ENCODE measurements around the gene TUBA1C. TPM values are rescaled to one million over a fixed set of nuclear protein-coding genes. Genes with fewer than 3 reads are reported as not detected.

TUBA1C gene
- polyA plus RNA-seq: 41.4 TPM

DNA sequence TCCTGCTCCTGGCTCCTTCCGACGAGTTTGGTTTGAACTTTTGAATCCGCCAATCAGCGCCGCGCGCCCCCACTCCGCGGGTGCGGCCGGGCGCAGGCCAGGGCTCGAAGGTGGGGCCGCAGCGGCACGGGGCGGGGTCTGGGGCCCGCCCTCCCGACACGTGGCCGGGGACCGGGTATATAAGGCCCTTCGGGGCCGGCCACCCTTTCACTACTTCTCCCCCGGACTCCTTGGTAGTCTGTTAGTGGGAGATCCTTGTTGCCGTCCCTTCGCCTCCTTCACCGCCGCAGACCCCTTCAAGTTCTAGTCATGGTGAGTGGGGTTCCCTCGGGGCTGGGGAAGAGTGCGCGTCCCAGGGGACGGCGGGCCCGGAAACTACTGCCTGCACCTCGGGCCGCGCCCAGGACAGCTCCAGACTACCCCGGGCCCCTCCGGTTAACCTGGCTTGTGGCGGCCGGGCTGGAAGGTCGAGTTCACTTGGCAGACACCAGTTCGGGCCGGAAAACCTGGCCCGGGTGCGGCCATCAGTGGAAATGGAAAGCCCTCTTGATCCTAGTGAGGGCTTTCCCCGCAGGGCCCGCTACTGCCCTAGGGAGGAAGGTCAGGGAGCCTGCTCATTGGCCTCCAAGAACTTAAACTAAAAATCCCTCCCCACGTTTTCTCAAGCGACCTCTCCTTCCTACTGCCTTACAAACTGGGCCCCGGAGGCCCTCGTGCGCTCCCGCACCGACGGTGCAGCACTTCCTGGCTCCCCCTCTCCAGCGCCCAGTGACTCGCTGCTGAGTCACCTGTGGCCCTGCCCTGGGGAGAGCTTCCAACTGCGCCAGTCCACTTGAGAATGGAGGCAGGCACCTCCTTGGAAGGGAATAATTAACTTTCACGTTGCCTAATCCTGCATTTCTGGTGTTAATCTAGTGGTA lies at the start of gene TUBA1C:
Gene TUBA1C (plus strand): TSS at position 210 of the 920 bp plus-strand sequence. CDS start 100 bp downstream, at position 310.
- Mint-ChIP-seq H3K36me3 (no peaks in the 10 kb centered on the region), H3K4me3 (peak within 1 kb of the TSS; percentile 89 to 99 (median 96)), H3K9me3 (no peaks in the 10 kb centered on the region), H3K4me1 (peaks cover 4 to 17% (median 8%) of the 10 kb centered on the region in 3 donors), H3K27me3 (no peaks in the 10 kb centered on the region), H3K27ac (peak within 1 kb of the TSS; percentile 64 to 95 (median 86))

DNA sequence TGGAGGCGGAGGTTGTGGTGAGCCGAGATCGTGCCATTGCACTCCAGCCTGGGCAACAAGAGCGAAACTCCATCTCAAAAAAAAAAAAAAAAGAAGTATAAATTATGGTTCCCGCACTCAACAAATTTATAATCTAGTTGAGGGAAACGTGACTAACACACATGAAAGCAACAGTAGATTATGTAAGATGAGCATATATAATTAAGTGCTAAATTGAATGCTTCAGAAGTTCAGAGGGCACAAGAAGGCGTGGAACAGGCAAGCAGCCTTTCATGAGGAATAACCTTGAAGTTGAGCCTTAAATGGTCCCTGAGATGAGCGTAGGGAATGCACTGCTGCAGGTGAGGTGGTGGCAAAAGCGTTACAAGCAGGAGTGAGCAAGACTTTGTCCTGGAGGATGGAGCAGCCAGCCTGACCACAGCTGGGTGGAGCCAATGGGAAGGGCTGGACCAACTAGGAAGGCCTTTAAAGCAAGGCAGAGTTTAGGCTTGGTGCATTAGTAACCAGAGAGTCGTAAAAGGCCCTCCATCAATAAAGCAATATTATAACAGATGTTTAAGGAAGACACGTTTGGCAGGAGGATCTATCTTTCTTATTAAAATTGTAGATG lies 45.4 kb upstream of the TUBA1C start:
- H3K4me3 Mint-ChIP-seq: no peak overlapping the region
- H3K27ac Mint-ChIP-seq: no peak overlapping the region
- no peaks in the 10 kb centered on the region for H3K9me3 Mint-ChIP-seq

DNA sequence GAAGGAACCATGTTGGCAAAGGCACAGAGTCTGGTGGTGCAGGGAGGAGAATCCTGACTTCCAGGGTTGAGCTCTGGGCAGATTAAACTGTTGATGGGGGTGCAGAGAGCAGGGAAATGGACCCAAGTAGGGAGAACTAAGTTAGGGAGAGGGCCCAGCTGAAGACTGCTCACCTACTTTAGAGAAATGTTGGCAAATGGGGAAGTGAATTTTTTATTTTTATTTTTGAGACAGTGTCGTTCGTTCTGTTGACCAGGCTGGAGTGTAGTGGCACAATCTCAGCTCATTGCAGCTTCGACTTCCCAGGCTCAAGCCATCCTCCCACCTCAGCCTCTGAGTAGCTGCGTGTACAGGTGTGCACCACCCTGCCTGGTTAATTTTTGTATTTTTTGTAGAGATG lies 43.9 kb upstream of the TUBA1C start:
- Mint-ChIP-seq H3K4me3 (no peak overlapping the region), H3K9me3 (no peaks in the 10 kb centered on the region), H3K4me1 (peaks cover 0 to 3% (median 0%) of the 10 kb centered on the region in 3 donors), H3K27ac (peak overlapping the region in 1 of 3 donors; percentile 78), H3K27me3 (peaks cover under 1% of the 10 kb centered on the region), H3K36me3 (peaks cover 3% of the 10 kb centered on the region)

More for the DNA sequence above, 45.4 kb upstream of the TUBA1C start:
- peaks cover 0 to 3% (median 0%) of the 10 kb centered on the region in 3 donors for H3K4me1 Mint-ChIP-seq
- peaks cover 1% of the 10 kb centered on the region for H3K36me3 Mint-ChIP-seq
- peaks cover 5% of the 10 kb centered on the region for H3K27me3 Mint-ChIP-seq

- Mint-ChIP-seq H3K36me3 (peaks cover 3% of the 10 kb centered on the region), H3K9me3 (no peaks in the 10 kb centered on the region), H3K27ac (no peak overlapping the region), H3K4me1 (peaks cover 0 to 3% (median 0%) of the 10 kb centered on the region in 3 donors), H3K4me3 (no peak overlapping the region), H3K27me3 (no peaks in the 10 kb centered on the region)
Measured at GRCh38 chr12:49223122-49223521, 41.8 kb upstream of the TUBA1C start.

GRCh38 chr12:49223590-49224369 lies 41.1 kb upstream of the TUBA1C start:
- Mint-ChIP-seq H3K9me3 (no peaks in the 10 kb centered on the region), H3K27ac (no peak overlapping the region), H3K4me3 (no peak overlapping the region), H3K27me3 (no peaks in the 10 kb centered on the region), H3K4me1 (peaks cover 0 to 3% (median 0%) of the 10 kb centered on the region in 3 donors), H3K36me3 (peaks cover 3% of the 10 kb centered on the region)

DNA sequence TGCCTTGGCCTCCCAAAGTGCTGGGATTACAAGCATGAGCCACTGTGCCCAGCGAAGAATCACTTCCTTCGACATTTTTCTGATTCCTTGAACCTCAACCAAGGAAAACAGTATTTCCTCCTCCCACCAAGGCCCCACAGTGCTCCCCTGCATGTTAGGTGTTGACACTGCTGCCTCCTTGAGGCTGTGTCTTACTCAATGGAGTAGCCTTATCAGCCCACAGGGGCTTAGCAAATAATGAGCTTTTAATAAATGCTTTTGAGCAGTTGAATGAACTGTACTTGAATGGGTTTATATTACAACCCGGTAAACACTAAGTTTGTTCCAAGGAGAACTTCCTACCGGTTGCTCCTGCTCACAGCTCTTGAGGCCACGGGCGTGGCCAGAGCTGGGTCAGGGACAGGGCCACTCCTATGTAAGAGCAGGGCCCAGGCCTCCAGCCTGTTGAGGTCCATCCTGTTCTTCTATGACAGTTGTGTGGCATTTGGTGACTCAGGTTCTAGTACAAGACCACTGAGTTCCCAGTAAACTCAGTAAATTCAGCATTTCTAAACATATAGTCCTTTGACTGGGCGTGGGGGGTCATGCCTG lies 39.2 kb upstream of the TUBA1C start:
- peaks cover 0 to 3% (median 0%) of the 10 kb centered on the region in 3 donors for H3K4me1 Mint-ChIP-seq
- peaks cover 1% of the 10 kb centered on the region for H3K36me3 Mint-ChIP-seq
- H3K9me3 Mint-ChIP-seq: no peaks in the 10 kb centered on the region
- H3K27ac Mint-ChIP-seq: no peak overlapping the region
- H3K4me3 Mint-ChIP-seq: no peak overlapping the region
- H3K27me3 Mint-ChIP-seq: no peaks in the 10 kb centered on the region

DNA sequence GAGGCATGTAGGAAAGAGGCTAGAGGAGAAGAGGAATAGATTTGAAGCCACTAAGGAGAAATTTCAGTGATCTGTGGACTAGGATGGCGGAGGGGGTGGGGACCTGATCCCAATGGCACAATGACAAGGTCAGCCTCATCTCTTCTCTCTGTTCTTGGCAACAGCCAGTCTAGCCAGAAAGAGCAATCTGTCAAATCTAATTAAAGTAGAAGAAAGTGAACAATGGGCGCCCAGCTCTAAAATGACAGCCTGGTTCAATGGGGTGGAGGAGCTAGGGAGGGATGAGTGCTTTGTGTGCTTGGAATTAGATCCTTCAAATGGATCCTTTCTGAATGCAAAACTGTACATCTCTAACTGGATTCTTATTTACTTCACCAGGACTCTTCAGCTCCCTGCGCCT lies 37.2 kb upstream of the TUBA1C start:
- H3K4me1 Mint-ChIP-seq: no peaks in the 10 kb centered on the region
- peak overlapping the region in 1 of 3 donors; percentile 31 for H3K27ac Mint-ChIP-seq
- no peaks in the 10 kb centered on the region for H3K27me3 Mint-ChIP-seq
- peaks cover 1% of the 10 kb centered on the region for H3K36me3 Mint-ChIP-seq
- no peaks in the 10 kb centered on the region for H3K9me3 Mint-ChIP-seq
- peak overlapping the region in 1 of 4 donors; percentile 32 for H3K4me3 Mint-ChIP-seq

- Mint-ChIP-seq H3K27me3 (no peaks in the 10 kb centered on the region), H3K9me3 (no peaks in the 10 kb centered on the region), H3K4me3 (no peak overlapping the region), H3K27ac (no peak overlapping the region), H3K36me3 (peaks cover 1% of the 10 kb centered on the region), H3K4me1 (peaks cover 2 to 3% (median 2%) of the 10 kb centered on the region in 3 donors)
Measured at GRCh38 chr12:49228653-49229052, 36.2 kb upstream of the TUBA1C start.

- no peaks in the 10 kb centered on the region for H3K9me3 Mint-ChIP-seq
Measured at GRCh38 chr12:49230176-49230804, 34.6 kb upstream of the TUBA1C start.

GRCh38 chr12:49230805-49231194 lies 34.1 kb upstream of the TUBA1C start:
- Mint-ChIP-seq H3K36me3 (no peaks in the 10 kb centered on the region), H3K27ac (peak overlapping the region in 1 of 3 donors; percentile 14), H3K9me3 (no peaks in the 10 kb centered on the region), H3K4me1 (peaks cover 2 to 7% (median 3%) of the 10 kb centered on the region in 3 donors), H3K27me3 (no peaks in the 10 kb centered on the region), H3K4me3 (no peak overlapping the region)

More at GRCh38 chr12:49230176-49230804, 34.6 kb upstream of the TUBA1C start:
- H3K27ac Mint-ChIP-seq: peak overlapping the region in 1 of 3 donors; percentile 14
- no peaks in the 10 kb centered on the region for H3K36me3 Mint-ChIP-seq
- H3K4me3 Mint-ChIP-seq: no peak overlapping the region
- peaks cover 2 to 7% (median 3%) of the 10 kb centered on the region in 3 donors for H3K4me1 Mint-ChIP-seq
- no peaks in the 10 kb centered on the region for H3K27me3 Mint-ChIP-seq

GRCh38 chr12:49231878-49232655 lies 32.8 kb upstream of the TUBA1C start:
- H3K27me3 Mint-ChIP-seq: no peaks in the 10 kb centered on the region
- peak overlapping the region in 1 of 3 donors; percentile 73 for H3K27ac Mint-ChIP-seq
- no peaks in the 10 kb centered on the region for H3K9me3 Mint-ChIP-seq
- H3K4me3 Mint-ChIP-seq: peak overlapping the region in 1 of 4 donors; percentile 74
- H3K36me3 Mint-ChIP-seq: no peaks in the 10 kb centered on the region
- peaks cover 2 to 7% (median 3%) of the 10 kb centered on the region in 3 donors for H3K4me1 Mint-ChIP-seq

DNA sequence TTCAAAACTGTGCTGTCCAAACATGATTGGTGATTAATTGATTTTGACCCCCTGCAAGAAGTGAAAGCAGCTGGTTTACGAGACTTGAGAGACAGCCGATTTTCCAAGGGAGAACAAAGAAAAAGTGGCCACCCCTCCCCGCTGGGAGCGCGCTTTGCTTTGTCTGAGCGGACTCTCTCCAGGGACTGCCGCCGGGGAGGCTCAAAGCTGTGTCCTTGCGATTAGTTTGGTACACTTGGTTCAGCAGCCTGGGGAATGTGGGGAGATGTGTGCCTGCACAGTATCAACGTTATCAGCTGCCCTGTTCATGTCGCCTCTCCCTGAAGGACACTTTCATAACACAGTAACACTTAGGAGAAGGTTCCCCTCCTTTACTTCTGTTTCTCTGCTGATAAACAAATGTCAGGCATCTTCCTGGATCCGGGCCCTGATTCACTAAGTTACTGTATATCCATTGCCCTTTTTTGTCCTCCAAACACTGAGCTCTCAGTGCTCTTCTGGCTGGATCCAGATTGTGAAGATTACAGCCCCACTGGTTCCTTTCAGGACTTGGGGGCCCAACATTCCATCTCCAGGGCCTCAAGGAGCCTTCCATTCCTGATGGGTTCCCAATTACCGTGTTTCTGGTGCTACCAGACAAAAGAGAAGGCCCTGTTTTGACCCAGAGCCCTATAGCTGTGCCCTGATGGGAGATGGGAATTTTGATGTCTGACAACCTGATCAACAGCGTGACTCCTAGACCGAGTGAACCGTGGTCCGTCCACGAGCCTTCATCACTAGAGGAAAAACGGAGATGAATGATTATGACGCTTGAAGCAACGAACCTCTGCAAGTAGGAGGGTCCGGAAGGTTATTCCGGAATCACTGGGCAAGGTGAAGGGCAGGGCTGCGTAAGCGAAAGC lies 31.7 kb upstream of the TUBA1C start:
- H3K27ac Mint-ChIP-seq: peak overlapping the region; percentile 71 to 90 (median 87)
- no peaks in the 10 kb centered on the region for H3K9me3 Mint-ChIP-seq
- H3K36me3 Mint-ChIP-seq: no peaks in the 10 kb centered on the region
- no peaks in the 10 kb centered on the region for H3K27me3 Mint-ChIP-seq
- peak overlapping the region; percentile 90 to 98 (median 92) for H3K4me3 Mint-ChIP-seq
- H3K4me1 Mint-ChIP-seq: peaks cover 2 to 7% (median 3%) of the 10 kb centered on the region in 3 donors
